OCI-LY1 (cell line): Measurements from ENCODE around the gene LANCL3.

Experiments
- H2AFZ ChIP-seq: fragments of 200-600 bp; sonication (generic), shearing (Covaris generic); 2 replicates; pipeline ENCODE4 v1.6.0; 2014; ENCODE audit warnings: antibody characterized with exemption, mild to moderate bottlenecking, low read length
- H3F3A ChIP-seq: fragments of 200-600 bp; sonication (generic), shearing (Covaris generic); 2 replicates; pipeline ENCODE4 v1.6.0; 2014; ENCODE audit warnings: mild to moderate bottlenecking, antibody characterized with exemption, low read length, moderate library complexity; ENCODE audit not compliant: insufficient read depth
- H3K27ac ChIP-seq: fragments of 200-600 bp; sonication (generic); 2 replicates; pipeline ENCODE4 v1.5.1; 2014; ENCODE audit warnings: low read length, mixed run types, mild to moderate bottlenecking, low read depth; ENCODE audit not compliant: poor library complexity, severe bottlenecking
- H3K27me3 ChIP-seq: fragments of 200-600 bp; sonication (generic); 2 replicates; pipeline ENCODE4 v1.6.0; 2014; ENCODE audit warnings: antibody characterized with exemption, mild to moderate bottlenecking, low read length, moderate library complexity; ENCODE audit not compliant: insufficient read depth
- H3K36me3 ChIP-seq: fragments of 200-600 bp; sonication (generic); 2 replicates; pipeline ENCODE4 v1.6.1; 2014; ENCODE audit warnings: mild to moderate bottlenecking, antibody characterized with exemption, low read length, moderate library complexity, mixed read lengths; ENCODE audit not compliant: insufficient read depth
- H3K4me1 ChIP-seq: fragments of 200-600 bp; sonication (generic); 2 replicates; pipeline ENCODE4 v1.5.1; 2014; ENCODE audit warnings: mild to moderate bottlenecking, low read length, moderate library complexity; ENCODE audit not compliant: insufficient read depth, severe bottlenecking
- H3K4me2 ChIP-seq: fragments of 200-600 bp; sonication (generic), shearing (Covaris generic); 2 replicates; pipeline ENCODE4 v1.6.1; 2014; ENCODE audit warnings: low read length
- H3K4me3 ChIP-seq: fragments of 200-600 bp; sonication (generic); 2 replicates; pipeline ENCODE4 v1.5.1; 2014; ENCODE audit warnings: low read length, low read depth, mild to moderate bottlenecking, mixed read lengths; ENCODE audit not compliant: poor library complexity, severe bottlenecking
- H3K79me2 ChIP-seq: fragments of 200-600 bp; shearing (Covaris generic); 2 replicates; pipeline ENCODE4 v1.6.1; 2016; ENCODE audit warnings: mixed run types, low read length, mixed read lengths; ENCODE audit not compliant: insufficient read depth
- H3K9ac ChIP-seq: fragments of 200-600 bp; sonication (generic), shearing (Covaris generic); 2 replicates; pipeline ENCODE4 v1.6.1; 2014; ENCODE audit warnings: mild to moderate bottlenecking, low read length, mixed read lengths
- H3K9me2 ChIP-seq: fragments of 200-600 bp; sonication (generic), shearing (Covaris generic); 2 replicates; pipeline ENCODE4 v1.6.1; 2014; ENCODE audit warnings: low read depth, mild to moderate bottlenecking, low read length, mixed read lengths
- H3K9me3 ChIP-seq: fragments of 200-600 bp; shearing (Covaris generic); 2 replicates; pipeline ENCODE4 v1.6.1; 2014; ENCODE audit warnings: low read length, mixed read lengths
- H4K20me1 ChIP-seq: fragments of 200-600 bp; sonication (generic), shearing (Covaris generic); 2 replicates; pipeline ENCODE4 v1.6.0; 2016; ENCODE audit warnings: mild to moderate bottlenecking, low read length; ENCODE audit not compliant: insufficient read depth
- EZH2 ChIP-seq: fragments of 200-600 bp; sonication (generic), shearing (Covaris generic); IDR thresholded peaks from 2 replicates; pipeline ENCODE4 v1.8.0; 2017; ENCODE audit warnings: borderline replicate concordance, mixed run types, mild to moderate bottlenecking, antibody characterized with exemption, low read length, moderate library complexity, mixed read lengths
- TF ChIP-seq, protein P1 (sequence below): fragments of 200-600 bp; sonication (generic), shearing (Covaris generic); IDR thresholded peaks from 2 replicates; pipeline ENCODE4 v1.5.1; 2017; ENCODE audit warnings: mild to moderate bottlenecking, antibody characterized with exemption, low read length, moderate library complexity, mixed read lengths

The LANCL3 gene

DNA sequence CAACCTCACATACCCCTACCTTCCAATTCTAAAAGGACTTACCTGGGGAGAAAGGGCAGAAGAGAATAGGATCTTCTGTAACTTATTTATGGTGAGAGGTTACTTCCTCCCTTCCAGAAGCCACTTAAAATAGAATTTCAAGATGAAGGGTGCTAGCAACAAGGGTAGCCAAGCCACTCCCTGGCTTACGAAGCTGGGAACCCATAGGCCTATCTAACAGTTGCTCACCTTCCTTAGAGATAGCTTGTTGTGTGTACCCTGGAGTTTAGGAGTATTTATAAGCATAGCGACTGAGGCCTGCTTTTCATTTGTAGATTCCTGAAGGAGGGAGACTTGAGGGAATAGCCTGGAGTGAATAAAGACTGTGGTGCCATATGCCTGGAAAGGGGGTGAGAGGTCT lies 143.0 kb downstream of the LANCL3 start:
- H3K36me3 ChIP-seq = no peaks in the 10 kb centered on the region
- no peaks in the 10 kb centered on the region for H4K20me1 ChIP-seq
- H3K4me2 ChIP-seq = no peak overlapping the region
- no peak overlapping the region for H3K27ac ChIP-seq
- H2AFZ ChIP-seq = no peak overlapping the region
- H3K4me3 ChIP-seq = no peak overlapping the region
- no peaks in the 10 kb centered on the region for H3K27me3 ChIP-seq
- H3F3A ChIP-seq = no peaks in the 10 kb centered on the region
- no peak for TF ChIP-seq EZH2
- TF ChIP-seq, protein P1, sequence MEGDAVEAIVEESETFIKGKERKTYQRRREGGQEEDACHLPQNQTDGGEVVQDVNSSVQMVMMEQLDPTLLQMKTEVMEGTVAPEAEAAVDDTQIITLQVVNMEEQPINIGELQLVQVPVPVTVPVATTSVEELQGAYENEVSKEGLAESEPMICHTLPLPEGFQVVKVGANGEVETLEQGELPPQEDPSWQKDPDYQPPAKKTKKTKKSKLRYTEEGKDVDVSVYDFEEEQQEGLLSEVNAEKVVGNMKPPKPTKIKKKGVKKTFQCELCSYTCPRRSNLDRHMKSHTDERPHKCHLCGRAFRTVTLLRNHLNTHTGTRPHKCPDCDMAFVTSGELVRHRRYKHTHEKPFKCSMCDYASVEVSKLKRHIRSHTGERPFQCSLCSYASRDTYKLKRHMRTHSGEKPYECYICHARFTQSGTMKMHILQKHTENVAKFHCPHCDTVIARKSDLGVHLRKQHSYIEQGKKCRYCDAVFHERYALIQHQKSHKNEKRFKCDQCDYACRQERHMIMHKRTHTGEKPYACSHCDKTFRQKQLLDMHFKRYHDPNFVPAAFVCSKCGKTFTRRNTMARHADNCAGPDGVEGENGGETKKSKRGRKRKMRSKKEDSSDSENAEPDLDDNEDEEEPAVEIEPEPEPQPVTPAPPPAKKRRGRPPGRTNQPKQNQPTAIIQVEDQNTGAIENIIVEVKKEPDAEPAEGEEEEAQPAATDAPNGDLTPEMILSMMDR = no peak
- no peaks in the 10 kb centered on the region for H3K9me2 ChIP-seq
- no peaks in the 10 kb centered on the region for H3K79me2 ChIP-seq
- no peaks in the 10 kb centered on the region for H3K9me3 ChIP-seq
- no peak overlapping the region for H3K9ac ChIP-seq
- H3K4me1 ChIP-seq = no peaks in the 10 kb centered on the region

DNA sequence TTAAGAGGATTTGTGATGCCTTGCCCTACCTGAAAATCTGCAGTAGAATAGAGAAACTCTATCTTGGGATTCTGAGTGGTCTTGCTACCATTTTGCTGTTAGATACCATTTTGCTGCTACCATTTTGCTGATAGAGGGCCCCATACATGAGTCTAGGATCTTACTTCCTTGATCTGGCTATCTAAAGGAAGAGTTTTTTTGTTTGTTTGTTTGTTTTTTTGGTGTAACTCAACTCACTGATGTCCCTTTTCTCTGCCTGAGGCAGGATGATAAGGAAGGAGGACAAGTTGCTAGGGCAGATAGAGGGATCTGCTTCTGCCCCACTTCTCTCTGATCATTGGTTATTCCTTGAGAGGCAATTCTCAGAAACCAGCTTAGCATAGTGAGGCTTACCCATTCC lies 145.1 kb downstream of the LANCL3 start:
- Histone ChIP-seq H3K9ac (no peak overlapping the region), H3K36me3 (no peaks in the 10 kb centered on the region), H3K9me2 (no peaks in the 10 kb centered on the region), H3K4me1 (no peaks in the 10 kb centered on the region), H3F3A (no peaks in the 10 kb centered on the region), H3K9me3 (no peaks in the 10 kb centered on the region), H3K27ac (no peak overlapping the region), H2AFZ (no peak overlapping the region), H3K4me2 (no peak overlapping the region), H3K79me2 (no peaks in the 10 kb centered on the region), H3K27me3 (no peaks in the 10 kb centered on the region), H3K4me3 (no peak overlapping the region), H4K20me1 (no peaks in the 10 kb centered on the region)
- TF ChIP-seq, protein P1 = no peak
- no peak for TF ChIP-seq EZH2

DNA sequence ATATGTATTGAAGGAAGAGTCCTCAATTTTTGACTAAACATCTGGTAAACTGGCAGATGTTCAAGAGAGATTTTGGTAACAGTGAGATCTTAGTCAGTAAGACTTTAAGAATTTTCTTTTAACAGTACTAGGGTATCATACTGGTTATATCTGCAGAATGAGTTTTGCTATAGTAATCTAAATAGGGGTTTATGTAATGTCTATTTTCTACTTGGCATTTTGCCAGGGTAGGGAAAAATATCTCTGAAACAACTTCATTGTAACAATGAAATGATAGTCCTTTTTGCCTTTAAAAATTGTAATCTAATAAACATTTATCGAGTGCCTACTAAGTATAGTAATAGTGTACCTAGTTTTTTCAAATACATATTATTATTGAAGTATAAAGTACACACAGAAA lies 146.2 kb downstream of the LANCL3 start:
- Histone ChIP-seq H3K79me2 (no peaks in the 10 kb centered on the region), H3K9me3 (no peaks in the 10 kb centered on the region), H3K4me2 (no peak overlapping the region), H3K9ac (no peak overlapping the region), H4K20me1 (no peaks in the 10 kb centered on the region), H2AFZ (no peak overlapping the region), H3K27ac (no peak overlapping the region), H3F3A (no peaks in the 10 kb centered on the region), H3K4me1 (no peaks in the 10 kb centered on the region), H3K27me3 (no peaks in the 10 kb centered on the region), H3K9me2 (no peaks in the 10 kb centered on the region), H3K4me3 (no peak overlapping the region), H3K36me3 (no peaks in the 10 kb centered on the region)
- no peak for TF ChIP-seq EZH2
- TF ChIP-seq, protein P1 = no peak
